Measurements from ENCODE around the gene TADA1. TPM values are rescaled to one million over a fixed set of nuclear protein-coding genes. Genes with fewer than 3 reads are reported as not detected.
"Not testable (repeated sequence)": the region's sequence is repeated elsewhere in the genome, so short reads cannot be mapped to it uniquely, and the experiment has no call there.

Gene TADA1
- total RNA-seq, 1 donor from 2014 or later: 11.7 TPM

GRCh38 chr1:166840309-166841274 lies 35.5 kb downstream of the TADA1 start:
- peak overlapping the region; percentile 88 for H3K27ac Mint-ChIP-seq (ENCODE audit: unreplicated experiment)
- TF ChIP-seq CTCF (IDR thresholded peaks at IDR 0.05; ENCODE audit: unreplicated experiment): no peak
- peaks cover 11% of the 10 kb centered on the region for H3K27me3 Mint-ChIP-seq (ENCODE audit: unreplicated experiment)
- DNase-seq (ENCODE audit: low spot score): no peak
- H3K36me3 Mint-ChIP-seq (ENCODE audit: low read depth, unreplicated experiment): peaks cover 32% of the 10 kb centered on the region
- peak overlapping the region; percentile 92 for H3K4me3 Mint-ChIP-seq (ENCODE audit: unreplicated experiment)
- H3K9me3 Mint-ChIP-seq (ENCODE audit: unreplicated experiment): no peaks in the 10 kb centered on the region
- H3K4me1 Mint-ChIP-seq (ENCODE audit: unreplicated experiment): peaks cover 48% of the 10 kb centered on the region

- peaks cover 47% of the 10 kb centered on the region for H3K4me1 Mint-ChIP-seq (ENCODE audit: unreplicated experiment)
- DNase-seq (ENCODE audit: low spot score): peak; percentile 46
- peak overlapping the region; percentile 88 for H3K27ac Mint-ChIP-seq (ENCODE audit: unreplicated experiment)
- peaks cover 11% of the 10 kb centered on the region for H3K27me3 Mint-ChIP-seq (ENCODE audit: unreplicated experiment)
- no peak for TF ChIP-seq CTCF (IDR thresholded peaks at IDR 0.05; ENCODE audit: unreplicated experiment)
- peaks cover 31% of the 10 kb centered on the region for H3K36me3 Mint-ChIP-seq (ENCODE audit: low read depth, unreplicated experiment)
- peak overlapping the region; percentile 92 for H3K4me3 Mint-ChIP-seq (ENCODE audit: unreplicated experiment)
- H3K9me3 Mint-ChIP-seq (ENCODE audit: unreplicated experiment): no peaks in the 10 kb centered on the region
Measured at GRCh38 chr1:166839600-166840308, 36.3 kb downstream of the TADA1 start.

GRCh38 chr1:166838766-166839599 lies 37.1 kb downstream of the TADA1 start, which contains the start of gene POGK:
Gene POGK (plus strand): TSS chr1:166839475. CDS start chr1:166840957, 1,482 bp downstream.
- Mint-ChIP-seq H3K27ac (ENCODE audit: unreplicated experiment) (peak within 1 kb of the TSS; percentile 88), H3K36me3 (ENCODE audit: low read depth, unreplicated experiment) (peaks cover 24% of the 10 kb centered on the region), H3K27me3 (ENCODE audit: unreplicated experiment) (peaks cover 11% of the 10 kb centered on the region), H3K9me3 (ENCODE audit: unreplicated experiment) (no peaks in the 10 kb centered on the region), H3K4me1 (ENCODE audit: unreplicated experiment) (peaks cover 40% of the 10 kb centered on the region), H3K4me3 (ENCODE audit: unreplicated experiment) (peak within 1 kb of the TSS; percentile 95)
- peak; percentile 83 for DNase-seq (ENCODE audit: low spot score)
- no peak for TF ChIP-seq CTCF (IDR thresholded peaks at IDR 0.05; ENCODE audit: unreplicated experiment)

- H3K27me3 Mint-ChIP-seq (ENCODE audit: unreplicated experiment): peaks cover 8% of the 10 kb centered on the region
Measured at GRCh38 chr1:166836733-166837132, 39.3 kb downstream of the TADA1 start.

GRCh38 chr1:166829762-166830161 lies 46.3 kb downstream of the TADA1 start:
- H3K4me1 Mint-ChIP-seq (ENCODE audit: unreplicated experiment); H3K4me3 Mint-ChIP-seq (ENCODE audit: unreplicated experiment); H3K27ac Mint-ChIP-seq (ENCODE audit: unreplicated experiment); H3K27me3 Mint-ChIP-seq (ENCODE audit: unreplicated experiment); DNase-seq (ENCODE audit: low spot score); H3K36me3 Mint-ChIP-seq (ENCODE audit: low read depth, unreplicated experiment): not testable (repeated sequence)
- H3K9me3 Mint-ChIP-seq (ENCODE audit: unreplicated experiment): peaks cover 15% of the 10 kb centered on the region

More at GRCh38 chr1:166836733-166837132, 39.3 kb downstream of the TADA1 start:
- DNase-seq (ENCODE audit: low spot score): no peak
- Mint-ChIP-seq H3K36me3 (ENCODE audit: low read depth, unreplicated experiment) (peaks cover 16% of the 10 kb centered on the region), H3K27ac (ENCODE audit: unreplicated experiment) (no peak overlapping the region), H3K4me3 (ENCODE audit: unreplicated experiment) (no peak overlapping the region), H3K9me3 (ENCODE audit: unreplicated experiment) (no peaks in the 10 kb centered on the region), H3K4me1 (ENCODE audit: unreplicated experiment) (peaks cover 25% of the 10 kb centered on the region)
- TF ChIP-seq CTCF (IDR thresholded peaks at IDR 0.05; ENCODE audit: unreplicated experiment): no peak
